ENCODE data around the gene CAMSAP1.

CAMSAP1 gene

DNA sequence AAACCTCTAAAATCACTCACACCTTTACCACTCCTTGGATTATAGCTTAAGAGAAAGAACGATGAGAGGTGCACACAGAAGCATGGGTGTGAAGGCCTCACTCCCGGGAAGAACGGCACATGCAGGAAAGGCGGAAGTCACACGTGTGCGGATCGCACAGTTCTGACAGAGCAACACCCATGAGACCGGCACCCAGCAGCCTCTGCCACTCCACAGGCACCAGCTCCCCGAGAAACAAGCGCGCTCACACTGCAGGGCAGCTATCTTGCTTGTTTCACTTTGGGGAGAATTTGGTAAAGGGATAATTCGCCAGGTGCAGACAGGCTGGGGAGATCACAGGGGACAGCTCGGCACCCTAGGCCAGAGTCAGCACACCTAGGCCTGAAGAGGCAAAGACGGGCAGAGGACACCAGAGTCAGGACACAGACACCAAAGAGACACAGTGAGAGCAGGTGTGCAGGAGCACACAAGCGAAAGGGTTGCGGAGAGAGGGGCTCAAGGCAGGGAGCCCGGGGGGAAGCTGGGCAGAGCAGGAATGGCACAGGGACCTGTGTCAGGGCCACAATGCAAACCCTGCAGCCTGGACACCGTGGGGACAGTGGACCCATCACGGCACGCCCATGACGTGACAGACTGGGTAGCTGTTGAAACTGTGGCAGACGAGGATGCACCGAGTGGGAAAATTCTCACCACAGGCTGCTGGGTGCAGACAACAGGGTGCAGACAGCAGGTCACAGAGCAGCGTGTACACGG is 81.7 kb downstream of the CAMSAP1 start:
- Histone ChIP-seq H3K4me1 (ENCODE audit: low read length) (no peaks in the 10 kb centered on the region), H3K9me3 (ENCODE audit: insufficient read depth, low read length) (no peaks in the 10 kb centered on the region), H3K9ac (ENCODE audit: low read length) (no peak overlapping the region), H2AFZ (ENCODE audit: low read depth, low read length) (no peak overlapping the region), H3K4me2 (ENCODE audit: low read length) (no peak overlapping the region), H3K4me3 (ENCODE audit: low read length) (no peak overlapping the region), H3K27me3 (ENCODE audit: low read depth, low read length) (no peaks in the 10 kb centered on the region), H3K36me3 (replicated peaks; ENCODE audit: low read depth, low read length) (no peaks in the 10 kb centered on the region), H4K20me1 (ENCODE audit: insufficient read depth, low read length) (no peaks in the 10 kb centered on the region), H3K79me2 (ENCODE audit: low read length) (no peaks in the 10 kb centered on the region), H3K27ac (ENCODE audit: low read length) (no peak overlapping the region)
- TF ChIP-seq CTCF (IDR thresholded peaks at IDR 0.05; ENCODE audit: low read depth, low read length) (no peak), EZH2phosphoT487 (IDR thresholded peaks at IDR 0.05; ENCODE audit: low read depth) (no peak)

DNA sequence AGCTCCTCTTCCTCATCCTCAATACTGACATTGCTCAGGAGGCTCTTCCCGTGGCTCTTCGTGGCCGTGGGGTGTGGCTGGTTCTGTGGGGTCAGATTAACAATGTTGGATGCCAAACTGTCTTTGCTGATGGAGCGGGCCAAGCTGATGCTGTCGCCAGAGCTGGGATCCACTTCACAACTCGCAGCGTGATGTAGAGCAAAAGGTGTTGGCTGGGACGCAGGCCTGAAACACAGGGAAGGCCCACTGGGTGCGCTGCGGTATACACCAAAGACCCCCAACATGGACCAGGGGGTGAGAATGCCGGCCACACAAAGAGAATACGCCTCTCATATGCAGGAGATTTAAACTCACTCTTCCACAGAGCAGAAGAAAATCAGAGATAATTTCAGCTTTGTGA is 84.3 kb downstream of the CAMSAP1 start:
- H3K4me1 ChIP-seq (ENCODE audit: low read length): no peaks in the 10 kb centered on the region
- TF ChIP-seq EZH2phosphoT487 (IDR thresholded peaks at IDR 0.05; ENCODE audit: low read depth): no peak
- no peak for TF ChIP-seq CTCF (IDR thresholded peaks at IDR 0.05; ENCODE audit: low read depth, low read length)
- H3K36me3 ChIP-seq (replicated peaks; ENCODE audit: low read depth, low read length): no peaks in the 10 kb centered on the region
- no peak overlapping the region for H2AFZ ChIP-seq (ENCODE audit: low read depth, low read length)
- no peaks in the 10 kb centered on the region for H3K27me3 ChIP-seq (ENCODE audit: low read depth, low read length)
- no peak overlapping the region for H3K4me2 ChIP-seq (ENCODE audit: low read length)
- no peaks in the 10 kb centered on the region for H4K20me1 ChIP-seq (ENCODE audit: insufficient read depth, low read length)
- no peak overlapping the region for H3K9ac ChIP-seq (ENCODE audit: low read length)
- H3K4me3 ChIP-seq (ENCODE audit: low read length): no peak overlapping the region
- no peaks in the 10 kb centered on the region for H3K9me3 ChIP-seq (ENCODE audit: insufficient read depth, low read length)
- H3K27ac ChIP-seq (ENCODE audit: low read length): no peak overlapping the region
- H3K79me2 ChIP-seq (ENCODE audit: low read length): no peaks in the 10 kb centered on the region

- no peaks in the 10 kb centered on the region for H3K4me1 ChIP-seq (ENCODE audit: low read length)
- no peaks in the 10 kb centered on the region for H3K36me3 ChIP-seq (replicated peaks; ENCODE audit: low read depth, low read length)
- no peaks in the 10 kb centered on the region for H3K79me2 ChIP-seq (ENCODE audit: low read length)
- TF ChIP-seq EZH2phosphoT487 (IDR thresholded peaks at IDR 0.05; ENCODE audit: low read depth): no peak
- no peak for TF ChIP-seq CTCF (IDR thresholded peaks at IDR 0.05; ENCODE audit: low read depth, low read length)
- no peaks in the 10 kb centered on the region for H3K9me3 ChIP-seq (ENCODE audit: insufficient read depth, low read length)
- H3K4me2 ChIP-seq (ENCODE audit: low read length): no peak overlapping the region
- no peaks in the 10 kb centered on the region for H4K20me1 ChIP-seq (ENCODE audit: insufficient read depth, low read length)
- H3K9ac ChIP-seq (ENCODE audit: low read length): no peak overlapping the region
- H3K4me3 ChIP-seq (ENCODE audit: low read length): no peak overlapping the region
- no peaks in the 10 kb centered on the region for H3K27me3 ChIP-seq (ENCODE audit: low read depth, low read length)
- H2AFZ ChIP-seq (ENCODE audit: low read depth, low read length): no peak overlapping the region
- no peak overlapping the region for H3K27ac ChIP-seq (ENCODE audit: low read length)
Observed at GRCh38 chr9:135822374-135822755, 85.0 kb downstream of the CAMSAP1 start.

GRCh38 chr9:135821733-135822373 is 85.5 kb downstream of the CAMSAP1 start:
- H3K36me3 ChIP-seq (replicated peaks; ENCODE audit: low read depth, low read length): no peaks in the 10 kb centered on the region
- no peaks in the 10 kb centered on the region for H3K9me3 ChIP-seq (ENCODE audit: insufficient read depth, low read length)
- H3K4me1 ChIP-seq (ENCODE audit: low read length): no peaks in the 10 kb centered on the region
- H3K9ac ChIP-seq (ENCODE audit: low read length): no peak overlapping the region
- no peak for TF ChIP-seq CTCF (IDR thresholded peaks at IDR 0.05; ENCODE audit: low read depth, low read length)
- TF ChIP-seq EZH2phosphoT487 (IDR thresholded peaks at IDR 0.05; ENCODE audit: low read depth): no peak
- H3K79me2 ChIP-seq (ENCODE audit: low read length): no peaks in the 10 kb centered on the region
- no peak overlapping the region for H3K4me3 ChIP-seq (ENCODE audit: low read length)
- no peak overlapping the region for H3K27ac ChIP-seq (ENCODE audit: low read length)
- H4K20me1 ChIP-seq (ENCODE audit: insufficient read depth, low read length): no peaks in the 10 kb centered on the region
- no peak overlapping the region for H2AFZ ChIP-seq (ENCODE audit: low read depth, low read length)
- H3K27me3 ChIP-seq (ENCODE audit: low read depth, low read length): no peaks in the 10 kb centered on the region
- no peak overlapping the region for H3K4me2 ChIP-seq (ENCODE audit: low read length)

Measured in OCI-LY3 (cell line).